Smooth muscle cell (in vitro differentiated cells): ENCODE results near the gene ME2. TPM values are rescaled to one million over a fixed set of nuclear protein-coding genes. Genes with fewer than 3 reads are reported as not detected.
"Not testable (repeated sequence)": the region's sequence is repeated elsewhere in the genome, so short reads cannot be mapped to it uniquely, and the experiment has no call there.

ENCODE experiments used
- DNase-seq: peaks from one replicate; lab custom pipeline; 2025; ENCODE audit not compliant: unreplicated experiment; lab: John Stamatoyannopoulos, UW
- H2AFZ ChIP-seq: fragments of 200-600 bp; sonication (generic); 2 replicates; pipeline ENCODE4 v1.6.0; 2016; ENCODE audit warnings: antibody characterized with exemption, low read depth, mild to moderate bottlenecking
- H3F3A ChIP-seq: fragments of 200-600 bp; sonication (generic); 2 replicates; pipeline ENCODE4 v1.6.0; 2017; ENCODE audit warnings: antibody characterized with exemption, low read depth
- H3K27ac ChIP-seq: fragments of 200-600 bp; sonication (generic); 2 replicates; pipeline ENCODE4 v1.5.1; 2016; ENCODE audit warnings: low read depth, mild to moderate bottlenecking
- H3K27me3 ChIP-seq: fragments of 200-600 bp; sonication (generic); 2 replicates; pipeline ENCODE4 v1.6.1; 2016; ENCODE audit warnings: low read depth, mild to moderate bottlenecking
- H3K36me3 ChIP-seq: fragments of 200-600 bp; sonication (generic); 2 replicates; pipeline ENCODE4 v1.5.1; 2016; ENCODE audit warnings: low read depth
- H3K4me1 ChIP-seq: fragments of 200-600 bp; sonication (generic); 2 replicates; pipeline ENCODE4 v1.5.1; 2016; ENCODE audit warnings: low read depth
- H3K4me2 ChIP-seq: fragments of 200-600 bp; sonication (generic); 2 replicates; pipeline ENCODE4 v1.6.0; 2016; ENCODE audit warnings: mild to moderate bottlenecking
- H3K4me3 ChIP-seq: fragments of 200-600 bp; sonication (generic); 2 replicates; pipeline ENCODE4 v1.5.1; 2016; ENCODE audit warnings: mild to moderate bottlenecking
- H3K79me2 ChIP-seq: fragments of 200-600 bp; sonication (generic); 2 replicates; pipeline ENCODE4 v1.6.0; 2016; ENCODE audit warnings: low read depth, mild to moderate bottlenecking
- H3K9ac ChIP-seq: fragments of 200-600 bp; sonication (generic); 2 replicates; pipeline ENCODE4 v1.6.0; 2016; ENCODE audit warnings: low read depth
- H3K9me3 ChIP-seq: fragments of 200-600 bp; sonication (generic); replicated peaks from 2 replicates; pipeline ENCODE4 v1.5.1; 2016; ENCODE audit warnings: low read depth
- H4K20me1 ChIP-seq: fragments of 200-600 bp; sonication (generic); 2 replicates; pipeline ENCODE4 v1.6.0; 2016; ENCODE audit warnings: low read depth
- CTCF ChIP-seq: fragments of 200-600 bp; sonication (generic); IDR thresholded peaks from 2 replicates; pipeline ENCODE4 v1.5.1; 2017; ENCODE audit warnings: borderline replicate concordance, mild to moderate bottlenecking, antibody characterized with exemption; ENCODE audit not compliant: insufficient read depth, poor library complexity, severe bottlenecking
- WGBS: methylation state at CpG from one replicate; pipeline ENCODE4 v1.1.7; 2016; ENCODE audit warnings: low lambda C conversion rate; 5-methylcytosine and 5-hydroxymethylcytosine counted together
- polyA plus RNA-seq: library from polyadenylated mRNA; unstranded; fragments of >200 nt; fragmentation: Nextera tagmentation; extraction: Ambion mirVana; gene quantifications from 2 replicates; pipeline ENCODE4 v1.2.1, GENCODE V29; 2016
- small RNA-seq: library from RNA; depleted of rRNA; stranded (forward); fragments of <200 nt; gene quantifications from one replicate; pipeline ENCODE3, GENCODE V24; 2014
- total RNA-seq: library from RNA; depleted of rRNA; stranded (reverse); fragments of >200 nt; gene quantifications from 2 replicates; pipeline ENCODE4 v1.2.3, GENCODE V29; 2014

ME2 gene
- total and polyA plus RNA-seq, 2 experiments from 2014 or later = 20.2 to 47.9 TPM

GRCh38 chr18:50994031-50994430, 115.1 kb downstream of the ME2 start:
- H3K4me2 ChIP-seq = no peak overlapping the region
- no peaks in the 10 kb centered on the region for H3F3A ChIP-seq
- peaks cover 15% of the 10 kb centered on the region for H3K4me1 ChIP-seq
- H3K9ac ChIP-seq = no peak overlapping the region
- H3K27ac ChIP-seq = no peak overlapping the region
- no peaks in the 10 kb centered on the region for H3K36me3 ChIP-seq
- no peak for DNase-seq
- H4K20me1 ChIP-seq = no peaks in the 10 kb centered on the region
- TF ChIP-seq CTCF = no peak
- H3K4me3 ChIP-seq = no peak overlapping the region
- 84% methylated on average over 2 of the region's 2 CpGs for WGBS
- no peaks in the 10 kb centered on the region for H3K27me3 ChIP-seq
- H3K79me2 ChIP-seq = no peaks in the 10 kb centered on the region
- H2AFZ ChIP-seq = no peak overlapping the region
- H3K9me3 ChIP-seq = no peaks in the 10 kb centered on the region

GRCh38 chr18:51003174-51003573, 124.3 kb downstream of the ME2 start:
- not testable (repeated sequence) for H3K4me3 ChIP-seq, H3K4me2 ChIP-seq, H3K27ac ChIP-seq, H3K27me3 ChIP-seq, H3K4me1 ChIP-seq, H2AFZ ChIP-seq, H4K20me1 ChIP-seq, DNase-seq, H3K9ac ChIP-seq, H3F3A ChIP-seq, H3K79me2 ChIP-seq, H3K36me3 ChIP-seq, H3K9me3 ChIP-seq
- 92% methylated on average over 2 of the region's 2 CpGs for WGBS

Small RNA genes lying within 50 kb of the gene (small RNA-seq; reads per million reads assigned to genes)
- gene RF00019 = not detected

Other genes starting within 250 kb of the ME2 start
- gene MRO, start 59.1 kb upstream of the ME2 start, total RNA-seq = 0.13 TPM in 1 of 2 replicates, not detected in the other
- not detected in 2 replicates for gene MRO, start 59.1 kb upstream of the ME2 start, polyA plus RNA-seq
- 7.8 and 16.0 TPM in 2 replicates for gene ELAC1, start 88.9 kb downstream of the ME2 start, total RNA-seq
- gene ELAC1, start 88.9 kb downstream of the ME2 start, polyA plus RNA-seq = 7.6 and 8.2 TPM in 2 replicates
- gene SMAD4, start 151.1 kb downstream of the ME2 start, total RNA-seq = 88.9 and 137 TPM in 2 replicates
- 76.4 and 88.0 TPM in 2 replicates for gene SMAD4, start 151.1 kb downstream of the ME2 start, polyA plus RNA-seq